DOHH2 (cell line): ENCODE data around the gene ZNF526.

ENCODE experiments used
- H3F3A ChIP-seq: fragments of 200-600 bp; sonication (generic), shearing (Covaris generic); 2 replicates; pipeline ENCODE4 v1.6.0; 2016; ENCODE audit warnings: antibody characterized with exemption, mild to moderate bottlenecking; ENCODE audit not compliant: control insufficient read depth, insufficient read depth
- H3K27ac ChIP-seq: fragments of 200-600 bp; sonication (generic); 2 replicates; pipeline ENCODE4 v1.5.1; 2014; ENCODE audit warnings: low read depth, mild to moderate bottlenecking, low read length, moderate library complexity
- H3K27me3 ChIP-seq: fragments of 200-600 bp; sonication (generic); 2 replicates; pipeline ENCODE4 v1.6.1; 2014; ENCODE audit warnings: mild to moderate bottlenecking, low read length, mixed read lengths; ENCODE audit not compliant: control insufficient read depth
- H3K36me3 ChIP-seq: fragments of 200-600 bp; sonication (generic); 2 replicates; pipeline ENCODE4 v1.6.1; 2014; ENCODE audit warnings: mild to moderate bottlenecking, low read length, moderate library complexity, mixed read lengths; ENCODE audit not compliant: control insufficient read depth
- H3K4me1 ChIP-seq: fragments of 200-600 bp; sonication (generic); 2 replicates; pipeline ENCODE4 v1.6.1; 2014; ENCODE audit warnings: mild to moderate bottlenecking, low read length, mixed read lengths; ENCODE audit not compliant: control insufficient read depth
- H3K4me2 ChIP-seq: fragments of 200-600 bp; sonication (generic); 2 replicates; pipeline ENCODE4 v1.6.0; 2014; ENCODE audit warnings: mild to moderate bottlenecking, low read length, moderate library complexity
- H3K4me3 ChIP-seq: fragments of 200-600 bp; sonication (generic); 2 replicates; pipeline ENCODE4 v1.5.1; 2014; ENCODE audit warnings: mild to moderate bottlenecking, low read length, mixed read lengths
- H3K79me2 ChIP-seq: fragments of 200-600 bp; sonication (generic); 2 replicates; pipeline ENCODE4 v1.6.1; 2014; ENCODE audit warnings: mild to moderate bottlenecking, low read length, mixed read lengths; ENCODE audit not compliant: control insufficient read depth
- H3K9me2 ChIP-seq: fragments of 200-600 bp; sonication (generic); replicated peaks from 2 replicates; pipeline ENCODE4 v1.6.1; 2014; ENCODE audit warnings: mild to moderate bottlenecking, low read length, mixed read lengths; ENCODE audit not compliant: control insufficient read depth
- H3K9me3 ChIP-seq: fragments of 200-600 bp; sonication (generic); 2 replicates; pipeline ENCODE4 v1.6.1; 2014; ENCODE audit warnings: antibody characterized with exemption, low read length, mixed read lengths; ENCODE audit not compliant: control insufficient read depth, insufficient read depth
- H4K20me1 ChIP-seq: fragments of 200-600 bp; sonication (generic); 2 replicates; pipeline ENCODE4 v1.6.0; 2014; ENCODE audit warnings: low read depth, mild to moderate bottlenecking, antibody characterized with exemption, low read length, moderate library complexity; ENCODE audit not compliant: control insufficient read depth, insufficient read depth
- CTCF ChIP-seq: fragments of 200-600 bp; sonication (generic); IDR thresholded peaks from one replicate; pipeline ENCODE4 v1.5.1; 2014; ENCODE audit warnings: antibody characterized with exemption, mild to moderate bottlenecking, low read depth, low read length; ENCODE audit not compliant: poor library complexity, severe bottlenecking
- EZH2phosphoT487 ChIP-seq: fragments of 200-600 bp; sonication (generic); IDR thresholded peaks from 2 replicates; pipeline ENCODE4 v1.6.1; 2017; ENCODE audit warnings: borderline replicate concordance, mild to moderate bottlenecking, antibody characterized with exemption, low read length, moderate library complexity, mixed read lengths

The ZNF526 gene

GRCh38 chr19:42234364-42234763, 14.3 kb downstream of the ZNF526 start:
- no peak overlapping the region for H3K4me3 ChIP-seq
- H3K27me3 ChIP-seq, result no peaks in the 10 kb centered on the region
- H3K36me3 ChIP-seq, result peaks cover 82% of the 10 kb centered on the region
- peaks cover 13% of the 10 kb centered on the region for H3F3A ChIP-seq
- H3K9me2 ChIP-seq, result no peaks in the 10 kb centered on the region
- no peak overlapping the region for H3K4me2 ChIP-seq
- peaks cover 2% of the 10 kb centered on the region; the same call in 1 of the 2 replicates for H3K4me1 ChIP-seq
- TF ChIP-seq EZH2phosphoT487, result no peak
- no peak for TF ChIP-seq CTCF
- H3K27ac ChIP-seq, result no peak overlapping the region
- H4K20me1 ChIP-seq, result 0 out of 2 replicates have a peak, but pooled peaks cover 5% of the 10 kb centered on the region
- no peaks in the 10 kb centered on the region for H3K9me3 ChIP-seq
- peaks cover 31% of the 10 kb centered on the region for H3K79me2 ChIP-seq

GRCh38 chr19:42235181-42235580, 15.1 kb downstream of the ZNF526 start:
- no peak for TF ChIP-seq EZH2phosphoT487
- Histone ChIP-seq H3K27ac (no peak overlapping the region), H3K36me3 (peaks cover 82% of the 10 kb centered on the region), H3K9me2 (no peaks in the 10 kb centered on the region), H3K4me2 (no peak overlapping the region), H3K4me3 (no peak overlapping the region), H3K79me2 (peaks cover 39% of the 10 kb centered on the region), H3F3A (peaks cover 13% of the 10 kb centered on the region), H3K27me3 (no peaks in the 10 kb centered on the region), H3K9me3 (no peaks in the 10 kb centered on the region), H3K4me1 (peaks cover 10% of the 10 kb centered on the region), H4K20me1 (0 out of 2 replicates have a peak, but pooled peaks cover 5% of the 10 kb centered on the region)

GRCh38 chr19:42239544-42240220, 19.6 kb downstream of the ZNF526 start:
- H3F3A ChIP-seq, result peaks cover 9% of the 10 kb centered on the region; the same call in 1 of the 2 replicates
- TF ChIP-seq CTCF, result no peak
- no peak for TF ChIP-seq EZH2phosphoT487
- H3K27me3 ChIP-seq, result no peaks in the 10 kb centered on the region
- H3K4me3 ChIP-seq, result no peak overlapping the region
- H3K79me2 ChIP-seq, result peaks cover 62% of the 10 kb centered on the region
- no peaks in the 10 kb centered on the region for H3K9me2 ChIP-seq
- H3K4me1 ChIP-seq, result peaks cover 25% of the 10 kb centered on the region
- peaks cover 43% of the 10 kb centered on the region for H3K36me3 ChIP-seq
- H3K4me2 ChIP-seq, result peak overlapping the region; percentile 80
- H3K27ac ChIP-seq, result no peak overlapping the region
- no peaks in the 10 kb centered on the region for H3K9me3 ChIP-seq
- H4K20me1 ChIP-seq, result no peaks in the 10 kb centered on the region

- Histone ChIP-seq H4K20me1 (no peaks in the 10 kb centered on the region), H3F3A (peaks cover 18% of the 10 kb centered on the region), H3K4me3 (peak overlapping the region; percentile 88), H3K27me3 (no peaks in the 10 kb centered on the region), H3K36me3 (peaks cover 32% of the 10 kb centered on the region), H3K9me3 (no peaks in the 10 kb centered on the region), H3K27ac (no peak overlapping the region), H3K4me2 (peak overlapping the region; percentile 80), H3K79me2 (peaks cover 59% of the 10 kb centered on the region), H3K9me2 (no peaks in the 10 kb centered on the region), H3K4me1 (peaks cover 34% of the 10 kb centered on the region)
- TF ChIP-seq EZH2phosphoT487 (no peak), CTCF (no peak)
Observed at GRCh38 chr19:42241279-42241678, 21.2 kb downstream of the ZNF526 start.
